K562 (cell line): ENCODE data around the gene XPA. TPM values are rescaled to one million over a fixed set of nuclear protein-coding genes. Genes with fewer than 3 reads are reported as not detected.

Experiments used
- ATAC-seq: fragments of 200-7000 bp; cut with Tn5 transposase; 3 replicates; pipeline ENCODE4 v1.9.1; 2020; ENCODE audit warnings: moderate library complexity
- BruUV-seq: library from RNA; stranded (reverse); fragments of 400-500 nt; replicated peaks from 2 replicates; lab custom pipeline; 2021; lab: Mats Ljungman, UMichigan
- CTCF ChIA-PET: fragments of 300-600 bp; formaldehyde crosslinking; extraction: SDS; loops from one replicate; lab custom pipeline; 2021; ENCODE audit warnings: low intra/inter-chr PET ratio; lab: Yijun Ruan, JAX
- POLR2A ChIA-PET: fragments of 300-600, 350-650 bp; sonication (Branson Sonifier 250); formaldehyde crosslinking; extraction: SDS; loops from one replicate; lab custom pipeline; 2021; ENCODE audit warnings: antibody characterized with exemption, inconsistent platforms; lab: Yijun Ruan, JAX
- DNase-seq, 4 experiments: peaks; one replicate each; pipeline versions ENCODE4 v3.0.0 to v3.0.0-alpha.2; 2011 to 2018; ENCODE audit warnings: low spot score in 3 of 4, mixed read lengths in 3 of 4; ENCODE audit errors: extremely low read depth in 1 of 4
- FAIRE-seq: peaks from 2 replicates; lab custom pipeline; 2011; peaks lifted over from hg19 to GRCh38; lab: Jason Lieb, UNC
- H2AFZ ChIP-seq: 2 replicates; pipeline ENCODE4 v1.6.0; 2011; ENCODE audit warnings: low read depth, low read length, control low read depth, inconsistent platforms
- H3K27ac ChIP-seq: fragments of 200-600 bp; 3 replicates; pipeline ENCODE4 v1.8.0; 2011; ENCODE audit warnings: low read depth, mild to moderate bottlenecking, control low read depth, inconsistent platforms, low read length, moderate library complexity, mixed read lengths; ENCODE audit errors: extremely low read depth
- H3K27me3 ChIP-seq, 2 experiments: fragments of 300-600 bp in 1 of 2; 2 replicates in 1 of 2; 3 replicates in 1 of 2; pipeline versions ENCODE4 v1.6.0 to v1.8.0; 2011; ENCODE audit warnings: inconsistent platforms in 2 of 2, low read length in 2 of 2, mild to moderate bottlenecking in 1 of 2, mixed read lengths in 1 of 2, moderate library complexity in 1 of 2; ENCODE audit not compliant: control insufficient read depth in 2 of 2, insufficient read depth in 2 of 2
- H3K36me3 ChIP-seq: fragments of 300-600 bp; 3 replicates; pipeline ENCODE4 v1.8.0; 2011; ENCODE audit warnings: mild to moderate bottlenecking, low read length, inconsistent platforms; ENCODE audit not compliant: control insufficient read depth, insufficient read depth
- H3K4me1 ChIP-seq, 2 experiments: fragments of 200-600 bp in 1 of 2; replicated peaks in 1 of 2; 2 replicates in 1 of 2; 3 replicates in 1 of 2; pipeline versions ENCODE4 v1.5.1 to v1.8.0; 2011; ENCODE audit warnings: inconsistent platforms in 2 of 2, low read length in 2 of 2, mild to moderate bottlenecking in 1 of 2, mixed read lengths in 1 of 2, moderate library complexity in 1 of 2; ENCODE audit not compliant: control insufficient read depth in 2 of 2, insufficient read depth in 2 of 2
- H3K4me2 ChIP-seq: 2 replicates; pipeline ENCODE4 v1.6.1; 2011; ENCODE audit warnings: low read length, control low read depth, inconsistent platforms, mixed read lengths; ENCODE audit not compliant: insufficient read depth
- H3K4me3 ChIP-seq: fragments of 200-600 bp; sonication (generic), shearing (Covaris generic); 2 replicates; pipeline ENCODE4 v1.5.1; 2016; ENCODE audit warnings: control low read depth, inconsistent platforms
- H3K79me2 ChIP-seq: fragments of 200-600 bp; 3 replicates; pipeline ENCODE4 v1.8.0; 2011; ENCODE audit warnings: low read length, inconsistent platforms; ENCODE audit not compliant: control insufficient read depth, insufficient read depth
- H3K9ac ChIP-seq, 2 experiments: 2 replicates each; pipeline versions ENCODE4 v1.6.0 to v1.6.1; 2011; ENCODE audit warnings: low read depth in 2 of 2, low read length in 2 of 2, control low read depth in 1 of 2, inconsistent platforms in 1 of 2, mild to moderate bottlenecking in 1 of 2, mixed read lengths in 1 of 2; ENCODE audit not compliant: insufficient read depth in 1 of 2
- H3K9me1 ChIP-seq: one replicate; pipeline ENCODE4 v1.6.0; 2011; ENCODE audit warnings: inconsistent platforms, mild to moderate bottlenecking, low read length, moderate library complexity; ENCODE audit not compliant: control insufficient read depth, insufficient read depth
- H3K9me3 ChIP-seq: replicated peaks from 2 replicates; pipeline ENCODE4 v1.5.1; 2011; ENCODE audit warnings: low read depth, low read length, inconsistent platforms; ENCODE audit not compliant: control insufficient read depth, insufficient read depth
- H4K20me1 ChIP-seq: replicated peaks from 2 replicates; pipeline ENCODE4 v1.6.1; 2011; ENCODE audit warnings: low read length, inconsistent platforms, mixed read lengths; ENCODE audit not compliant: control insufficient read depth, insufficient read depth
- CXXC5 ChIP-seq: fragments of 250-450 bp; sonication (Bioruptor Pico); IDR thresholded peaks from 2 replicates; pipeline ENCODE4 v1.8.0; 2022; ENCODE audit warnings: inconsistent platforms, mild to moderate bottlenecking, moderate library complexity
- KLF6 ChIP-seq: fragments of 250-450 bp; sonication (Bioruptor Pico); IDR thresholded peaks from 2 replicates; pipeline ENCODE4 v1.4.0; 2020; ENCODE audit warnings: mild to moderate bottlenecking, moderate library complexity, borderline replicate concordance
- MYC ChIP-seq, 2 experiments: fragments of 250-450 bp in 1 of 2; sonication (Bioruptor Pico) in 1 of 2; IDR thresholded peaks; 2 replicates each; pipeline versions ENCODE4 v1.5.1 to v1.6.1; 2012 to 2021; ENCODE audit warnings: low read depth in 2 of 2, borderline replicate concordance in 1 of 2, improper control_type of control experiment in 1 of 2, low read length in 1 of 2, mild to moderate bottlenecking in 1 of 2, moderate library complexity in 1 of 2
- SAP30 ChIP-seq: fragments of 200-600 bp; sonication (generic); IDR thresholded peaks from 2 replicates; pipeline ENCODE4 v1.6.1; 2012; ENCODE audit warnings: borderline replicate concordance, low read depth, mild to moderate bottlenecking, moderate library complexity, low read length, control low read depth, inconsistent platforms; ENCODE audit not compliant: insufficient read depth, poor library complexity, severe bottlenecking
- TAF9B ChIP-seq: fragments of 450-650 bp; IDR thresholded peaks from 2 replicates; pipeline ENCODE4 v1.6.1; 2018; ENCODE audit warnings: mild to moderate bottlenecking; ENCODE audit not compliant: partially characterized antibody
- TEAD1 ChIP-seq, 2 experiments: fragments of 450-650 bp in 1 of 2; sonication (generic) in 1 of 2; formaldehyde crosslinking; IDR thresholded peaks; 2 replicates each; pipeline versions ENCODE4 v1.4.0 to v1.8.0; 2020 to 2022; ENCODE audit warnings: mild to moderate bottlenecking in 2 of 2, missing genetic modification reagents in 1 of 2
- ZBTB17 ChIP-seq: fragments of 450-650 bp; formaldehyde crosslinking; IDR thresholded peaks from 2 replicates; pipeline ENCODE4 v1.4.0; 2020; ENCODE audit warnings: mild to moderate bottlenecking
- ZNF197 ChIP-seq: fragments of 200-800 bp; sonication (Bioruptor generic); IDR thresholded peaks from 2 replicates; pipeline ENCODE4 v1.6.1; 2016; ENCODE audit warnings: low read depth, missing genetic modification characterization, missing compliant biosample characterization
- ZNF589 ChIP-seq: fragments of 200-800 bp; sonication (Bioruptor generic); IDR thresholded peaks from 2 replicates; pipeline ENCODE4 v1.6.1; 2016; ENCODE audit warnings: low read depth, missing genetic modification characterization, missing compliant biosample characterization
- ZNF592 ChIP-seq: fragments of 450-650 bp; IDR thresholded peaks from 2 replicates; pipeline ENCODE4 v1.6.1; 2017; ENCODE audit warnings: antibody characterized with exemption, mild to moderate bottlenecking
- ZNF644 ChIP-seq: fragments of 200-800 bp; sonication (Bioruptor generic); IDR thresholded peaks from 2 replicates; pipeline ENCODE4 v1.6.1; 2016; ENCODE audit warnings: low read depth, missing genetic modification characterization, missing compliant biosample characterization
- WGBS: fragments of 100-300 bp; shearing (Covaris generic); methylation state at CpG from one replicate; pipeline ENCODE4 v1.1.6; 2016; ENCODE audit warnings: low coverage, mixed read lengths; ENCODE audit not compliant: insufficient coverage; ENCODE audit errors: missing lambda C conversion rate; 5-methylcytosine and 5-hydroxymethylcytosine counted together
- in situ Hi-C: fragments of 300-500 bp; cut with MboI; formaldehyde crosslinking; loops from 4 replicates; pipeline ENCODE4 v1.15.0; 2018; ENCODE audit warnings: inconsistent platforms, mixed read lengths
- intact Hi-C: fragments of 100-400 bp; cut with micrococcal nuclease; formaldehyde crosslinking; loops from 2 replicates; pipeline ENCODE4 v1.14.2; 2022
- polyA plus RNA-seq, 8 experiments: library from polyadenylated mRNA; depleted of rRNA in 4 of 8; stranded (reverse) in 5 of 8; unstranded in 3 of 8; fragments of >200 nt; fragmentation: Nextera tagmentation in 2 of 8; fragmentation: Illumina TruSeq in 1 of 8; extraction: Ambion mirVana in 2 of 8; extraction: Trizol in 1 of 8; gene quantifications; 2 replicates each; pipeline versions ENCODE4 v1.2.1 to v1.2.3, GENCODE V29; 2011 to 2014; ENCODE audit warnings: inconsistent platforms in 1 of 8, missing spikeins in 1 of 8
- total RNA-seq, 7 experiments: library from RNA; depleted of rRNA in 6 of 7; stranded (reverse); fragments of >200 nt in 6 of 7; fragmentation: Illumina TruSeq in 2 of 7; extraction: Trizol in 2 of 7; gene quantifications; 2 replicates each; pipeline versions ENCODE4 v1.2.1 to v1.2.3, GENCODE V29; 2011 to 2021; ENCODE audit warnings: low replicate concordance in 1 of 7
- TF ChIP-seq, protein P1 (sequence below): sonication (generic); formaldehyde crosslinking; IDR thresholded peaks from 2 replicates; pipeline ENCODE4 v1.8.0; 2023; ENCODE audit warnings: mild to moderate bottlenecking, missing genetic modification reagents
- TF ChIP-seq, protein P2 (sequence below), 2 experiments: fragments of 200-800 bp in 1 of 2; sonication (Bioruptor generic) in 1 of 2; sonication (generic) in 1 of 2; formaldehyde crosslinking in 1 of 2; IDR thresholded peaks in 1 of 2; conservative IDR thresholded peaks in 1 of 2; 2 replicates each; pipeline versions ENCODE4 v1.5.0 to v1.6.1; 2016 to 2020; ENCODE audit warnings: missing compliant biosample characterization in 1 of 2, missing genetic modification characterization in 1 of 2, missing genetic modification reagents in 1 of 2

Gene XPA
- total and polyA plus RNA-seq, 9 of the 15 experiments (the other 6 are each of a cell fraction or from before 2014, with no cell fraction given), result 5.1 to 18.2 (median 14.1) TPM

GRCh38 chr9:97635026-97635425 is 62.1 kb downstream of the XPA start:
- Histone ChIP-seq H2AFZ (no peak overlapping the region), H3K9ac (peak overlapping the region; percentile 70 to 95; a peak in 3 of 4 replicates), H3K79me2 (peaks cover 91% of the 10 kb centered on the region), H3K36me3 (peaks cover 34% of the 10 kb centered on the region), H3K9me1 (peaks cover 6% of the 10 kb centered on the region), H3K4me1 (peaks cover 4 to 24% of the 10 kb centered on the region in 2 experiments; a peak in 3 of 5 replicates), H3K4me2 (peak overlapping the region; percentile 91), H3K9me3 (no peaks in the 10 kb centered on the region), H4K20me1 (peaks cover 8% of the 10 kb centered on the region), H3K27ac (peak overlapping the region; percentile 98; the same call in 2 of the 3 replicates), H3K4me3 (peak overlapping the region; percentile 76), H3K27me3 (no peaks in the 10 kb centered on the region)
- intact Hi-C loops (no loop called here), in situ Hi-C loops (no loop called here)
- ChIA-PET CTCF (interaction anchor here (0.6 kb wide), 1 partner anchor 13 kb away, joined by 4 read pairs; no protein-coding TSS in a partner anchor), POLR2A (interaction anchor here (0.7 to 2.5 kb wide), 2 partner anchors 11 to 25 kb away, joined by 3 to 10 read pairs; no protein-coding TSS in a partner anchor)
- ATAC-seq, result no peak
- no peak for FAIRE-seq
- no TSS peak for BruUV-seq
- WGBS, result 2% methylated on average over 7 of the region's 7 CpGs
- no peak for DNase-seq
- TF ChIP-seq, protein P1, sequence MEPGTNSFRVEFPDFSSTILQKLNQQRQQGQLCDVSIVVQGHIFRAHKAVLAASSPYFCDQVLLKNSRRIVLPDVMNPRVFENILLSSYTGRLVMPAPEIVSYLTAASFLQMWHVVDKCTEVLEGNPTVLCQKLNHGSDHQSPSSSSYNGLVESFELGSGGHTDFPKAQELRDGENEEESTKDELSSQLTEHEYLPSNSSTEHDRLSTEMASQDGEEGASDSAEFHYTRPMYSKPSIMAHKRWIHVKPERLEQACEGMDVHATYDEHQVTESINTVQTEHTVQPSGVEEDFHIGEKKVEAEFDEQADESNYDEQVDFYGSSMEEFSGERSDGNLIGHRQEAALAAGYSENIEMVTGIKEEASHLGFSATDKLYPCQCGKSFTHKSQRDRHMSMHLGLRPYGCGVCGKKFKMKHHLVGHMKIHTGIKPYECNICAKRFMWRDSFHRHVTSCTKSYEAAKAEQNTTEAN, result no peak
- TF ChIP-seq SAP30 (peak; percentile 18), ZNF589 (0 out of 2 replicates have a peak, but pooled peaks have one; percentile 38), ZNF197 (CRISPR knock-in tag) (no peak), TEAD1 (CRISPR knock-in tag; IDR thresholded peaks at IDR 0.05) (0 out of 4 replicates have a peak, but pooled peaks of 1 of the 2 experiments have one; percentile 11), KLF6 (CRISPR knock-in tag) (peak; percentile 65; the same call in 1 of the 2 replicates), ZBTB17 (CRISPR knock-in tag) (no peak), ZNF592 (peak; percentile 90), TAF9B (no peak), MYC (IDR thresholded peaks at IDR 0.05; ENCODE audit: low read depth, low read length) (no peak), MYC (CRISPR knock-in tag; IDR thresholded peaks at IDR 0.05; ENCODE audit: borderline replicate concordance, low read depth) (no peak), CXXC5 (CRISPR knock-in tag) (peak; percentile 35; the same call in 1 of the 2 replicates), ZNF644 (tag) (0 out of 2 replicates have a peak, but pooled peaks have one; percentile 28)
- TF ChIP-seq, protein P2, sequence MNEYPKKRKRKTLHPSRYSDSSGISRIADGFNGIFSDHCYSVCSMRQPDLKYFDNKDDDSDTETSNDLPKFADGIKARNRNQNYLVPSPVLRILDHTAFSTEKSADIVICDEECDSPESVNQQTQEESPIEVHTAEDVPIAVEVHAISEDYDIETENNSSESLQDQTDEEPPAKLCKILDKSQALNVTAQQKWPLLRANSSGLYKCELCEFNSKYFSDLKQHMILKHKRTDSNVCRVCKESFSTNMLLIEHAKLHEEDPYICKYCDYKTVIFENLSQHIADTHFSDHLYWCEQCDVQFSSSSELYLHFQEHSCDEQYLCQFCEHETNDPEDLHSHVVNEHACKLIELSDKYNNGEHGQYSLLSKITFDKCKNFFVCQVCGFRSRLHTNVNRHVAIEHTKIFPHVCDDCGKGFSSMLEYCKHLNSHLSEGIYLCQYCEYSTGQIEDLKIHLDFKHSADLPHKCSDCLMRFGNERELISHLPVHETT (CRISPR knock-in tag; conservative IDR thresholded peaks at IDR 0.05 in 1 of 2, IDR thresholded peaks at IDR 0.05 in 1 of 2), result peak in 1 of 2 experiments; percentile 61; a peak in 1 of 4 replicates
